Lower leg skin (tissue), 3 donors: Measurements from ENCODE around the gene HMG20A.

Experiments used
- POLR2A ChIP-seq, 2 donors: fragments of 450-650 bp; IDR thresholded peaks; one replicate each; pipeline ENCODE4 v1.6.1; 2016 to 2017; ENCODE audit warnings: antibody characterized with exemption in 2 of 2, mild to moderate bottlenecking in 1 of 2, moderate library complexity in 1 of 2
- TF ChIP-seq, protein P1 (sequence below), 3 donors: fragments of 450-650 bp; IDR thresholded peaks; one replicate each; pipeline ENCODE4 v1.5.1; 2016; ENCODE audit warnings: antibody characterized with exemption in 3 of 3, mild to moderate bottlenecking in 3 of 3, moderate library complexity in 2 of 3

DNA sequence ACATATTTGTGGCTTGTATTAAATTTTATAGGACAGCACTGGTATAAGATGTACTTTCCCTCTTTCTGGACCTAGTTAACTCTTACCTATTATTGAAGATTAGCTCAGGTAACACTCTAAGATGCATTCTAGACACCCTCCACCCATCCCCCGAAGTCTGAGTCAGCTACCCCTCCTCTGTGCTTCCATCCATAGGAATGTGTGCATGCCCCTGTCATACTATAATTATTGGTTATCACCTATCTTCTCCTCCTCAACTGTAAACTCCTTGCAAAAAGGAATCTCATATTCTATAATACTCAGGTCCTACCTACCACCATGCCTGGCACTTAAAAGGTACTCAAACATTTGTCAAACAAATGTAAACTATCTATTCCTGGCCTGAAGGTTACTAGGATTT lies 3.7 kb upstream of the HMG20A start:
- no peak for TF ChIP-seq POLR2A (IDR thresholded peaks at IDR 0.05)
- TF ChIP-seq, protein P1, sequence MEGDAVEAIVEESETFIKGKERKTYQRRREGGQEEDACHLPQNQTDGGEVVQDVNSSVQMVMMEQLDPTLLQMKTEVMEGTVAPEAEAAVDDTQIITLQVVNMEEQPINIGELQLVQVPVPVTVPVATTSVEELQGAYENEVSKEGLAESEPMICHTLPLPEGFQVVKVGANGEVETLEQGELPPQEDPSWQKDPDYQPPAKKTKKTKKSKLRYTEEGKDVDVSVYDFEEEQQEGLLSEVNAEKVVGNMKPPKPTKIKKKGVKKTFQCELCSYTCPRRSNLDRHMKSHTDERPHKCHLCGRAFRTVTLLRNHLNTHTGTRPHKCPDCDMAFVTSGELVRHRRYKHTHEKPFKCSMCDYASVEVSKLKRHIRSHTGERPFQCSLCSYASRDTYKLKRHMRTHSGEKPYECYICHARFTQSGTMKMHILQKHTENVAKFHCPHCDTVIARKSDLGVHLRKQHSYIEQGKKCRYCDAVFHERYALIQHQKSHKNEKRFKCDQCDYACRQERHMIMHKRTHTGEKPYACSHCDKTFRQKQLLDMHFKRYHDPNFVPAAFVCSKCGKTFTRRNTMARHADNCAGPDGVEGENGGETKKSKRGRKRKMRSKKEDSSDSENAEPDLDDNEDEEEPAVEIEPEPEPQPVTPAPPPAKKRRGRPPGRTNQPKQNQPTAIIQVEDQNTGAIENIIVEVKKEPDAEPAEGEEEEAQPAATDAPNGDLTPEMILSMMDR (IDR thresholded peaks at IDR 0.05), result no peak
